Measurements from ENCODE around the gene RHOF.

DNA sequence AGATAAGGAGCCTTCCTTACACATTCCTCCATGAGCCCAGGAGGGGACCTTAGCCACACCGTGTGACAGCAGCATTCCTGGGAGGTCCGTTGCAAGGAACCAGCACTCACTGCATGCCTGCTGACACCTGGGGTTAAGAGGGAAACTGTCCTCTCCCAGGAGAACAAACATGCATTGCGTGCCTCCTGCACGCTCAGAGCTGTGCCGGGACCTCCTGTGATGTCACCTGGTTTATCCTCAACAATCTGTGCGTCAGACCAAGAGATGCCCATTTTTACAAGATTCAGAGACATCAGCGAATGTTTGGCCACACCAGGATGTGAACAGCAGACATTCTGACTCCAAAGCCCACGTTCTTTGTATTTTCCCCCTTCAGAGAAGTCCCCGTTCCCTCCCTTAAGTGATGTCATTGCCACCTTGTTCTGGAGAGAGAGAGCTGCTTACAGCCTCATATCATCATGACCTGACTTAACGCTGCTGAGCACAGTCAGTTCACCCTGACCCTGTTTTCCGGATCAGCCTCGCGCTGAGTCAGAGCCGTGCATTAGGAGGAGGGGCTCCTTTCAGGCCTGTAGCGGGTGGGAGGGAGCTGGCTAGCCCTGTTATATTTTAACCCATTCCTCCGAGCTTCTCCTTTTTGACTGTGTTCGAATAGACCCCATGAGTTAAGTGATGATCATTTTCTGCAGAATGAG, 44.8 kb downstream of the RHOF start:
- no peak for TF ChIP-seq POLR2A (IDR thresholded peaks at IDR 0.05)
- TF ChIP-seq, protein P1, sequence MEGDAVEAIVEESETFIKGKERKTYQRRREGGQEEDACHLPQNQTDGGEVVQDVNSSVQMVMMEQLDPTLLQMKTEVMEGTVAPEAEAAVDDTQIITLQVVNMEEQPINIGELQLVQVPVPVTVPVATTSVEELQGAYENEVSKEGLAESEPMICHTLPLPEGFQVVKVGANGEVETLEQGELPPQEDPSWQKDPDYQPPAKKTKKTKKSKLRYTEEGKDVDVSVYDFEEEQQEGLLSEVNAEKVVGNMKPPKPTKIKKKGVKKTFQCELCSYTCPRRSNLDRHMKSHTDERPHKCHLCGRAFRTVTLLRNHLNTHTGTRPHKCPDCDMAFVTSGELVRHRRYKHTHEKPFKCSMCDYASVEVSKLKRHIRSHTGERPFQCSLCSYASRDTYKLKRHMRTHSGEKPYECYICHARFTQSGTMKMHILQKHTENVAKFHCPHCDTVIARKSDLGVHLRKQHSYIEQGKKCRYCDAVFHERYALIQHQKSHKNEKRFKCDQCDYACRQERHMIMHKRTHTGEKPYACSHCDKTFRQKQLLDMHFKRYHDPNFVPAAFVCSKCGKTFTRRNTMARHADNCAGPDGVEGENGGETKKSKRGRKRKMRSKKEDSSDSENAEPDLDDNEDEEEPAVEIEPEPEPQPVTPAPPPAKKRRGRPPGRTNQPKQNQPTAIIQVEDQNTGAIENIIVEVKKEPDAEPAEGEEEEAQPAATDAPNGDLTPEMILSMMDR (IDR thresholded peaks at IDR 0.05): no peak

All from stomach (tissue), 4 donors.